Endothelial cell of umbilical vein (primary cell): Measurements from ENCODE around the gene VCL. TPM values are rescaled to one million over a fixed set of nuclear protein-coding genes. Genes with fewer than 3 reads are reported as not detected.

ENCODE experiments used
- BruUV-seq: library from RNA; stranded (reverse); fragments of 400-500 nt; replicated peaks from 2 replicates; lab custom pipeline; 2021; lab: Mats Ljungman, UMichigan
- CTCF ChIA-PET: fragments of 300-600, 350-600 bp; sonication (Branson Sonifier 250); formaldehyde crosslinking; loops from one replicate; lab custom pipeline; 2021; ENCODE audit warnings: antibody characterized with exemption, inconsistent platforms; lab: Charles Lee
- POLR2A ChIA-PET: fragments of 300-600, 350-600 bp; sonication (Branson Sonifier 250); formaldehyde crosslinking; loops from one replicate; lab custom pipeline; 2021; ENCODE audit warnings: antibody characterized with exemption, inconsistent platforms; lab: Charles Lee
- DNase-seq: peaks from one replicate; pipeline ENCODE4 v3.0.0-alpha.2; 2011; ENCODE audit warnings: low read depth, low spot score
- FAIRE-seq: peaks from 2 replicates; lab custom pipeline; 2011; peaks lifted over from hg19 to GRCh38; lab: Jason Lieb, UNC
- H2AFZ ChIP-seq: 2 replicates; pipeline ENCODE4 v1.6.0; 2012; ENCODE audit warnings: low read depth, low read length, control low read depth, inconsistent platforms
- H3K27ac ChIP-seq: 2 replicates; pipeline ENCODE4 v1.5.1; 2011; ENCODE audit warnings: low read depth, mild to moderate bottlenecking, control low read depth, low read length, moderate library complexity; ENCODE audit not compliant: insufficient read depth
- H3K27me3 ChIP-seq, 2 experiments: 2 replicates each; pipeline versions ENCODE4 v1.6.0 to v1.6.1; 2011; ENCODE audit warnings: low read length in 2 of 2, mixed read lengths in 1 of 2; ENCODE audit not compliant: control insufficient read depth in 2 of 2, insufficient read depth in 2 of 2
- H3K36me3 ChIP-seq, 2 experiments: 2 replicates in 1 of 2; 3 replicates in 1 of 2; pipeline ENCODE4 v1.5.1; 2011; ENCODE audit warnings: low read length in 2 of 2, mild to moderate bottlenecking in 1 of 2, moderate library complexity in 1 of 2; ENCODE audit not compliant: control insufficient read depth in 2 of 2, insufficient read depth in 2 of 2; ENCODE audit errors: extremely low read depth in 1 of 2
- H3K4me1 ChIP-seq: 3 replicates; pipeline ENCODE4 v1.5.1; 2011; ENCODE audit warnings: mild to moderate bottlenecking, low read length; ENCODE audit not compliant: control insufficient read depth, insufficient read depth; ENCODE audit errors: extremely low read depth
- H3K4me2 ChIP-seq: 2 replicates; pipeline ENCODE4 v1.6.1; 2011; ENCODE audit warnings: low read length, control low read depth, mixed read lengths; ENCODE audit not compliant: insufficient read depth
- H3K4me3 ChIP-seq, 3 experiments: fragments of 200-600 bp in 1 of 3; sonication (generic), shearing (Covaris generic) in 1 of 3; replicated peaks in 1 of 3; 2 replicates each; pipeline ENCODE4 v1.5.1; 2011 to 2016; ENCODE audit warnings: control low read depth in 3 of 3, low read length in 3 of 3, mild to moderate bottlenecking in 2 of 3, inconsistent platforms in 1 of 3, low read depth in 1 of 3, moderate library complexity in 1 of 3; ENCODE audit not compliant: insufficient read depth in 1 of 3
- H3K79me2 ChIP-seq: 2 replicates; pipeline ENCODE4 v1.6.0; 2012; ENCODE audit warnings: low read length, inconsistent platforms; ENCODE audit not compliant: control insufficient read depth, insufficient read depth
- H3K9ac ChIP-seq: replicated peaks from 2 replicates; pipeline ENCODE3; 2011; ENCODE audit warnings: low read length, control low read depth; ENCODE audit not compliant: insufficient read depth; ENCODE audit errors: extremely low read depth
- H3K9me1 ChIP-seq: replicated peaks from 3 replicates; pipeline ENCODE4 v1.6.0; 2011; ENCODE audit warnings: mild to moderate bottlenecking, low read length; ENCODE audit not compliant: control insufficient read depth, insufficient read depth; ENCODE audit errors: extremely low read depth
- H3K9me3 ChIP-seq: replicated peaks from 2 replicates; pipeline ENCODE4 v1.5.1; 2012; ENCODE audit warnings: low read length, inconsistent platforms; ENCODE audit not compliant: control insufficient read depth, insufficient read depth
- H4K20me1 ChIP-seq: replicated peaks from 2 replicates; pipeline ENCODE3; 2011; ENCODE audit warnings: mild to moderate bottlenecking, low read length; ENCODE audit not compliant: control insufficient read depth, insufficient read depth; ENCODE audit errors: extremely low read depth
- EZH2 ChIP-seq: IDR thresholded peaks from 2 replicates; pipeline ENCODE4 v1.6.1; 2012; ENCODE audit warnings: borderline replicate concordance, low read depth, mild to moderate bottlenecking, moderate library complexity, low read length, inconsistent platforms; ENCODE audit not compliant: severe bottlenecking
- FOS ChIP-seq: IDR thresholded peaks from 2 replicates; pipeline ENCODE4 v1.6.1; 2011; ENCODE audit warnings: mild to moderate bottlenecking, low read length, moderate library complexity, borderline replicate concordance; ENCODE audit not compliant: insufficient read depth
- JUN ChIP-seq: IDR thresholded peaks from 2 replicates; pipeline ENCODE4 v1.6.1; 2011; ENCODE audit warnings: borderline replicate concordance, low read depth; ENCODE audit not compliant: insufficient read length, insufficient read depth
- MYC ChIP-seq: IDR thresholded peaks from one replicate; pipeline ENCODE4 v1.6.1; 2011; ENCODE audit warnings: mild to moderate bottlenecking, low read depth, low read length
- POLR2AphosphoS5 ChIP-seq: IDR thresholded peaks from 2 replicates; pipeline ENCODE4 v1.6.1; 2012; ENCODE audit warnings: low read depth, mild to moderate bottlenecking, control low read depth, low read length, moderate library complexity; ENCODE audit not compliant: insufficient read depth
- dilution Hi-C: fragments of 300-500 bp; cut with MboI; formaldehyde crosslinking; loops from one replicate; pipeline ENCODE4 v1.15.0; 2019; ENCODE audit warnings: low sequenced_read_pairs; ENCODE audit not compliant: extremely low pct_ligation_motif_present
- intact Hi-C: fragments of 100-400 bp; cut with micrococcal nuclease; formaldehyde crosslinking; loops from one replicate; pipeline ENCODE4 v1.10.0; 2022
- polyA plus RNA-seq, 4 experiments: library from polyadenylated mRNA; depleted of rRNA in 3 of 4; stranded (reverse) in 3 of 4; unstranded in 1 of 4; fragments of >200 nt; gene quantifications; 2 replicates each; pipeline versions ENCODE4 v1.2.1 to v1.2.3, GENCODE V29; 2011 to 2012; ENCODE audit warnings: missing spikeins in 1 of 4
- total RNA-seq: library from RNA; stranded (reverse); gene quantifications from 2 replicates; pipeline ENCODE4 v1.2.3, GENCODE V29; 2021
- TF ChIP-seq, protein P1 (sequence below), 2 donors: IDR thresholded peaks; 1 replicate in 1 of 2; 2 replicates in 1 of 2; pipeline ENCODE4 v1.5.1; 2011; ENCODE audit warnings: low read length in 2 of 2, mild to moderate bottlenecking in 2 of 2, moderate library complexity in 2 of 2, control low read depth in 1 of 2, inconsistent platforms in 1 of 2, low read depth in 1 of 2; ENCODE audit not compliant: insufficient read depth in 1 of 2; ENCODE audit errors: extremely low read depth in 1 of 2
- TF ChIP-seq, protein P2 (sequence below): IDR thresholded peaks from 2 replicates; pipeline ENCODE4 v1.6.1; 2011; ENCODE audit not compliant: insufficient read depth, insufficient read length

Gene VCL
- total and polyA plus RNA-seq, 2 donors (not counting 3 experiments of a cell fraction or from before 2014, with no cell fraction given): 95.4 to 231 TPM

DNA sequence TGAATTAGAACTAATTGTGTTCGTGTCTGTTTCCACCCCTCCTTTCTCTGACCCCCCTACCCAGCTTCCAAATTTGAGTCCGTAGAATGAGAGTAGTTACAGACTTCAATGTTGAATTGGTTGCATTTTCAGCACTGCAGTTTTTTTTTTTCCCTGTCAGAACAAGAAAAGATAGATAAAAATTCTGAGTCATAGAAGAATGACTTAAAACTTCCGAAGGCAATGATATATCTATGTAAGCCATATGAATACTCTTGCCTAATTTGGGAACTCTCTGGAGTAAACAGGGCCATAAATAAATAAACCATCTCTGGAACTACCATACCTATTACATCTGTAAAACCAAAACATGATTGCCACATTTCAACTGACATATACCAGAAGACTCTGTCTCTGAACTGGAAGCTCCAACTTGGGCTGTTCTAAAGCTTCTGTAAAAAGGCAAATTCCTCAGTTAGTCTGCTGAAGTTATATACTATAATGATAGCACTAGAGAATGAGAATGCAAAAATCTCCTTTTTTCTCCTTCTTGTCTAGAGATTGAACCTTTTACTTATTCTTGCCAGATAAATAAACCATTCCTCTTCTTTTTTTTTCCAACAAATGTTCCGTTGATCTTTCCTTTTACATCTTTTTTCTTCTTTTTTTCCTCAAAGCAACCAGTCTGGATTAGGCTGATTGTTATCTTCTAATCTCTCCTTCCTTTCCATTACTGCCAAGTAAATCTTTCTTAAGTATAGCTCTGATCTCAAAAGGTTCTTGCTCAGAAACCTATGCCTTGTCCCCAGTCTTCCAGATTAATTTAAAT lies 23.5 kb downstream of the VCL start:
- FAIRE-seq: no peak
- no TSS peak for BruUV-seq
- dilution Hi-C loops: no loop called here

DNA sequence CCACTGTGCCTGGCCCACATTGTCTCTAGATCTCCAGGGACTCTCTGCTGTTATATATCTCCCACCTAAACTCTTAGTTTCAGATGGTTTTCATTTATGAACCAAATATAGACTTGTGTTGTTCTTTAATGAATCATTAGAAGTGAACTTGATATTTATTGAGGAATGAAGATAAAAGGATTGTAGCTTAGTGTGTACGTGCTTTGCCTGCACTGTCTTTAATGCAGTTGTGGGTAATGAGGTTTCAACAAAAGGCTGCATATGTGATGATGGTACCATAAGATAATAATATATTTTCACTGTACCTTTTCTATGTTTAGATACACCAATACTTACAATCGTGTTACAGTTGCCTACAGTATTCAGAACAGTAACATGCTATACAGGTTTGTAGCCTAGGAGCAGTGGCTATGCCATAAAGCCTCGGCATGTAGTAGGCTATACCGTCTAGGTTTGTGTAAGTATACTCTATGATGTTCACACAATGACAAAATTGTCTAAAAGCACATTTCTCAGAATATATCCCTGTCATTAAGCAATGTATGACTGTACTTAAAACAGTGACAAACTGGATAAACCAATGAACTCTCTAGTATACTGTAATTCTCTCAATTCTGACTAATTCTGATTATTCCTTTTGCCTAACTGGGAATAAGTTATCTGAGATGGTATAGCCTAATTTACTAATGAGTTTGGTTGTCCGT lies 25.2 kb downstream of the VCL start:
- TF ChIP-seq EZH2: no peak
- TF ChIP-seq, protein P1, sequence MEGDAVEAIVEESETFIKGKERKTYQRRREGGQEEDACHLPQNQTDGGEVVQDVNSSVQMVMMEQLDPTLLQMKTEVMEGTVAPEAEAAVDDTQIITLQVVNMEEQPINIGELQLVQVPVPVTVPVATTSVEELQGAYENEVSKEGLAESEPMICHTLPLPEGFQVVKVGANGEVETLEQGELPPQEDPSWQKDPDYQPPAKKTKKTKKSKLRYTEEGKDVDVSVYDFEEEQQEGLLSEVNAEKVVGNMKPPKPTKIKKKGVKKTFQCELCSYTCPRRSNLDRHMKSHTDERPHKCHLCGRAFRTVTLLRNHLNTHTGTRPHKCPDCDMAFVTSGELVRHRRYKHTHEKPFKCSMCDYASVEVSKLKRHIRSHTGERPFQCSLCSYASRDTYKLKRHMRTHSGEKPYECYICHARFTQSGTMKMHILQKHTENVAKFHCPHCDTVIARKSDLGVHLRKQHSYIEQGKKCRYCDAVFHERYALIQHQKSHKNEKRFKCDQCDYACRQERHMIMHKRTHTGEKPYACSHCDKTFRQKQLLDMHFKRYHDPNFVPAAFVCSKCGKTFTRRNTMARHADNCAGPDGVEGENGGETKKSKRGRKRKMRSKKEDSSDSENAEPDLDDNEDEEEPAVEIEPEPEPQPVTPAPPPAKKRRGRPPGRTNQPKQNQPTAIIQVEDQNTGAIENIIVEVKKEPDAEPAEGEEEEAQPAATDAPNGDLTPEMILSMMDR (IDR thresholded peaks at IDR 0.05; ENCODE audit: extremely low read depth in 1 of 2, insufficient read depth in 1 of 2, low read depth in 1 of 2, low read length in 2 of 2): no peak
- no peak for TF ChIP-seq MYC
- no peak for TF ChIP-seq POLR2AphosphoS5
- TF ChIP-seq, protein P2, sequence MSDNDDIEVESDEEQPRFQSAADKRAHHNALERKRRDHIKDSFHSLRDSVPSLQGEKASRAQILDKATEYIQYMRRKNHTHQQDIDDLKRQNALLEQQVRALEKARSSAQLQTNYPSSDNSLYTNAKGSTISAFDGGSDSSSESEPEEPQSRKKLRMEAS: no peak
- TF ChIP-seq FOS: no peak
- ChIA-PET CTCF (interaction anchor here (0.6 to 5.8 kb wide), 7 partner anchors 9 to 136 kb away, joined by 3 to 23 read pairs (median 6); no protein-coding TSS in a partner anchor), POLR2A (interaction anchor here (1.0 kb wide), 1 partner anchor 137 kb away, joined by 3 read pairs; no protein-coding TSS in a partner anchor)
- no TSS peak for BruUV-seq
- H3K27ac ChIP-seq: no peak overlapping the region
- H3K9ac ChIP-seq: no peak overlapping the region
- H4K20me1 ChIP-seq: peaks cover 12% of the 10 kb centered on the region
- no peak overlapping the region for H3K4me2 ChIP-seq
- no peaks in the 10 kb centered on the region for H3K27me3 ChIP-seq
- dilution Hi-C loops (no loop called here), intact Hi-C loops (no loop called here)
- peaks cover 91% of the 10 kb centered on the region for H3K79me2 ChIP-seq
- H3K9me3 ChIP-seq: no peaks in the 10 kb centered on the region
- peaks cover 0 to 6% of the 10 kb centered on the region in 2 experiments for H3K36me3 ChIP-seq
- no peaks in the 10 kb centered on the region for H3K9me1 ChIP-seq
- FAIRE-seq: no peak
- no peak overlapping the region for H2AFZ ChIP-seq
- H3K4me3 ChIP-seq: no peak overlapping the region
- peaks cover 25% of the 10 kb centered on the region for H3K4me1 ChIP-seq
- no peak for DNase-seq

More for the DNA sequence above, 23.5 kb downstream of the VCL start:
- POLR2A ChIA-PET: no interaction called here
- no peaks in the 10 kb centered on the region for H3K9me1 ChIP-seq
- H3K27ac ChIP-seq: peak overlapping the region; percentile 20
- H3K4me3 ChIP-seq: no peak overlapping the region
- H3K36me3 ChIP-seq: peaks cover 0 to 6% of the 10 kb centered on the region in 2 experiments
- peak overlapping the region; percentile 61 for H3K4me2 ChIP-seq
- peaks cover 89% of the 10 kb centered on the region for H3K79me2 ChIP-seq
- H4K20me1 ChIP-seq: peaks cover 12% of the 10 kb centered on the region
- no peak overlapping the region for H2AFZ ChIP-seq
- no peaks in the 10 kb centered on the region for H3K9me3 ChIP-seq
- TF ChIP-seq JUN (peak; percentile 10), POLR2AphosphoS5 (no peak), FOS (peak; percentile 50)
- no peaks in the 10 kb centered on the region for H3K27me3 ChIP-seq
- DNase-seq: peak; percentile 55
- intact Hi-C loops: no loop called here
- H3K4me1 ChIP-seq: peaks cover 25% of the 10 kb centered on the region
- CTCF ChIA-PET: interaction anchor here (0.9 to 5.8 kb wide), 10 partner anchors 9 to 134 kb away, joined by 3 to 23 read pairs (median 6); no protein-coding TSS in a partner anchor
- H3K9ac ChIP-seq: no peak overlapping the region
